NCI-H2029 (cell line): ENCODE results near the gene FBXW8.

Experiments used
- DNase-seq: peaks from one replicate; lab custom pipeline; 2025; lab: John Stamatoyannopoulos, UW

The FBXW8 gene

GRCh38 chr12:116887244-116887643 lies 23.5 kb upstream of the FBXW8 start:
- no peak for DNase-seq

DNA sequence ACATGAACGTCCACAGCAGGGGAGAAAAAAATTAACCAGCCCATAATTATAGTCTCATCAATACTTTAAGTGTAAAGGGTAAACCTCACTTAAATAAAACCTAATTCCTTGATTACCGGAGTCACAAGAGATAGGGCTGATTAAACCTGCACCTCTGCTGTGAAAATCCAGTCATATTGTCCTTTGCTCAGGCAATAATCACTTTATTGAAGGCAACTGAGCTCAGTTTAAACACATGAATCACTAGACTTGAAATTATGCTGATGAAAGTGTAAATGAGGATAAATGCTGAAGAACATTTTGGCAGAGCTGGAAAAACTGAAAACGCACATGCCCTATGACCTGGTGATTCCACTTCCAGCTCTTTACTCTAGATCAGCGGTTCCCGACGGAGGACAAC lies 22.9 kb upstream of the FBXW8 start:
- no peak for DNase-seq

DNA sequence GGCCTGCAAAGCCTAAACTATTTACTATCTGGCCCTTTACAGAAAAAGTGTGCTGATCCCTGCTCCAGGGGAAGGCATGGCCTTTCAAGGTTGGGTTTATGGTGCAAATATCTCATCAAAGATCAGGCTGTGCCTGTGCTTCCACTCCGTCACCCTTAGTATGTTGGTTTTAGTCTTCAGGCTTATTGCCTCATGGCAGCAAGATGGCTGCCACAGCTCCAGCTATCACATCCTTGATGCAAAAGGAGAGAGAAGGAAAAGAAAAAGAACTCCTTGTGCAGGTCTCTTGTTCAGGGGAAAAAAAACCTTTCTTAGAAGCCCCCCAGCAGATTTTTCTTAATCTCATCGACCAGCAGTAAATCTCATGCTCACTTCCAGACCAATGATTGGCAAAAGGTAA lies 20.4 kb upstream of the FBXW8 start:
- DNase-seq, result no peak

- DNase-seq, result no peak
Measured at GRCh38 chr12:116891019-116891418, 19.7 kb upstream of the FBXW8 start.

GRCh38 chr12:116892349-116893140 lies 18.2 kb upstream of the FBXW8 start:
- DNase-seq, result no peak

GRCh38 chr12:116894913-116895312 lies 15.8 kb upstream of the FBXW8 start:
- no peak for DNase-seq

DNA sequence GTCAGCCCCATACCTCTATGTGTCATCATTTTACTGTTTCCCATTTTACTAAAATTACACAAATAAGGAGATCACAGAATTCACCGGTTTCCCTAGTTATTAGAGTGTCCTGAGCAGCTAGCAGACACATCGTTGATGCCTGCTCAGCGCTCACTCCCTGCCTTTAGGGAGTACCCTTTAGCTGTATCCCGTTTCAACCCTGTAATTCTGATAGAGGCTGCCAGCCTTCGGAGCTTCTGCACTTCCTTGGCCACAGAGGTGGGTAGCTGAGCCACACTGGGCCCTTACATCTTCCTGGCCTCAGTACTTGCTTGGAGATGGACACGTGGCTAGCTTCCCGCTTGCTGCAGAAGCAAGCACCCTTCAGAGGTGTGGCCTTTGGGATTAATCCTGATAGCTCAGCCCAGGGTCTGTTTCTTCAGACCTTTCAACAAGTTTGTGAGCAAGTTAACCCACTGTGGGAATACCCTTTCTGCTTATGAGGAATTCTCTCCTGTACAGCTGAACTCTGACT lies 14.3 kb upstream of the FBXW8 start:
- DNase-seq, result no peak

GRCh38 chr12:116897476-116897875 lies 13.3 kb upstream of the FBXW8 start:
- no peak for DNase-seq

DNA sequence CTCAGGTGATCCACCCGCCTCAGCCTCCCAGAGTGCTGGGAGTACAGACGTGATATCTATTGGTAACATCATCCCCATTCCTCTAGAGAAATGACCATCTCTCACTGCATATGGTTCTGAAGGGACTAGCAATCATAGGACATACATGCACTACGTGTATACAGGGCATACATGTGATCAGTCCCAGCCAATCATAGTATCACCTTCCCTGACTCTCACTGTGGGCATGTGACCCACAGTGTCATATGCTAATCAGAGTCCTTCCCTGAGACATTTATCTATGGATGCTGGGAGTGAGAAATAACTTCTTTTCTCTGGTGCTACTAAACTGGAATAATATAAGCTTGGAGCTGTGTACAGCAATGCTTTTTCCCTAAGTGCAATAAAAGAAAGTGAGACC lies 12.1 kb upstream of the FBXW8 start:
- no peak for DNase-seq

GRCh38 chr12:116901612-116902011 lies 9.1 kb upstream of the FBXW8 start:
- no peak for DNase-seq

- DNase-seq, result no peak
Measured at GRCh38 chr12:116903818-116904217, 6.9 kb upstream of the FBXW8 start.

GRCh38 chr12:116906285-116906684 lies 4.5 kb upstream of the FBXW8 start:
- DNase-seq, result no peak

GRCh38 chr12:116910280-116910644 lies 488 bp upstream of the FBXW8 start:
- DNase-seq, result no peak

GRCh38 chr12:116915326-116915725 lies 4.6 kb downstream of the FBXW8 start:
- no peak for DNase-seq

DNA sequence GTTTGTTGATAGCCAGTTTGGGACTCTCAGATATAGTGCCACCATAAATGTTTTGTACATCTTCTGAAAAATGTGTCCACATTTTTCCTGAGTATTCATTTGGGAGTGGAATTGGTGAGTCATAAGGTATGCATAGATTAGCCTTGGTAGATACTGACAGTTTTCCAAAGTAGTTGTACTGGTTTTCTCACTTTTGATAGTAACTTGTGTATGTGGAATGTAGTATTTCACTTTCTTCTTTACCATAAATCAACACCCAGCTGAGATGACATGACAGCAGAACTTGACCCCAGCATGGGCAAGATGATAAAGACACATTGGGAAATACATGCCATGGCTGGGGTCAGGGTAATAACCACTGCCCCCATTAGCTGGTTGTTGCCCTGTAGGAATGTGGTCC lies 5.4 kb downstream of the FBXW8 start:
- no peak for DNase-seq

DNA sequence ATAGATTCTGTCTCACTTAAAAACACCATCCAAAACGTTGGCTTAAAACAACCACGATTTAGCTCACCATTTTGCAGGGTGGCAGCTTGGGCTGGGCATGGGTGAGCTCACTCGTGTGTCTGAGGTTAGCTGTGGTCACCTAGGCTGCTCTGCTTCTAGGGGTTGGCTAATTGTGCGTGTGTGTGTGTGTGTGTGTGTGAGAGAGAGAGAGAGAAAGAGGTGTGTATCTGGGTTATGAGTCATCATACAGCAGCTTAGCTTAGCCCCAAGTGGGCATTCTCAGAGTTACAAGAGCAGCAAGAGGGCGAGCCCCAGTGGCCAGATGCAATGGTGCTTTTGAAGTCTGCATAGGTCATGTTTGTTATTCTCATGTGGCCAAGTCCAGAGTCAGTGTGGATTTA lies 6.0 kb downstream of the FBXW8 start:
- DNase-seq, result peak; percentile 61

DNA sequence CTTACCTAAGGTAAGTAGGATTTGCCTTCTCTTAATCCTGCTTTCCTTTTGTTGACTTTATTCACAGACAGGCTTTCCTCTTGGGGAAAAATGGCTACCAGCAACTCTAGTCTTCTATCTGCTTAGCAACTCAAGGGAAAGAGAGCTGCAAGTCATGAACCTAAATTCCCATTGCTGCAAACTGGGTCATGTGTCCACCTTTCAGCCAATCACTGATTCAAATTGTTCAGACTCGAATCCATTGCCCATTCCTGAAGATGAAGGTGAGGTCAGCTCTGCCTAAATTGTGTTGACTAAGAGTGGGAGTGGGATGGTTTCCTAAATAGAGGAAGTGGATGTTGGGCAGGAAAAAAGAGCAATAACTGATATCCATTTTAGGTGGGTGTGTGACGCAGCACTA lies 7.7 kb downstream of the FBXW8 start:
- DNase-seq, result no peak

DNA sequence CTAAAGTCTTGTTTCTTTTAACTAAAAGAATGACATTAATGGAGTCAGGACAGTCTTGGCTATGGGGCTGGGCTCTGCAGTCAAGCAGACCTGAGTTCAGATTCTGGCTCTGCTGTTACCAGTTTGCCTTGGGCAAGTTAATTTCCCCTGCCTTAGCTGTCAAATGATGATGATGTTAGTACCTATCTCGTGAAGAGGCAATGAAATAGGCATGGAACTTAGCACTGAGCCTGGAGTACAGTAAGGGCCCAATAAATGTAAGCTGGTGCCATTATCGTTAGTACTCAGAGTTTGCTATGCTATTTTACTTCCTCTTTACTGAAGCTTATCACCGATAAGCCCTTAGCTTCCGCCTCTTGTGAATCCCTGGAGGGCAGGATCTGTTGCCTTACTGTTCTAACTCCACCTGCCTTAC lies 8.5 kb downstream of the FBXW8 start:
- DNase-seq, result peak; percentile 6

- no peak for DNase-seq
Measured at GRCh38 chr12:116919706-116920485, 9.1 kb downstream of the FBXW8 start.

DNA sequence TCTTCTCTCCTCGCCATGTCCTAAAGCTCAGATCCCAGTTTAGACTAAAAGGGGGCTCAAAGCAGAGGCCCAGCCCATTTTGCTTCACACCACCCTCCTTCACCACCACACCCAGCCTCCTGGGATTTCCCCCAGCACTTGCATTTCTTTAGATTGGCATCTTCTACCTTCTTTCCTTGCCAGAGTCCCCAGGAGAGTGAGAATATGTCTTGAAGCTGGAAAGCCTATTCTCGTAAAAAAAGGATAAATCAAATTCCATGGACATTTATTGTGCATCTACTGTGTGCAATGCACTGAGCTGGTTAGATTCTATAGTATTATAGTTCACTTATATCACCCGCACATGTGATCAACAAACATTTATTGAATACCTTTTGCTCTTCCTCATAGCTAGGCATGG lies 10.2 kb downstream of the FBXW8 start:
- DNase-seq, result no peak

- DNase-seq, result no peak
Measured at GRCh38 chr12:116922194-116922897, 11.6 kb downstream of the FBXW8 start.

DNA sequence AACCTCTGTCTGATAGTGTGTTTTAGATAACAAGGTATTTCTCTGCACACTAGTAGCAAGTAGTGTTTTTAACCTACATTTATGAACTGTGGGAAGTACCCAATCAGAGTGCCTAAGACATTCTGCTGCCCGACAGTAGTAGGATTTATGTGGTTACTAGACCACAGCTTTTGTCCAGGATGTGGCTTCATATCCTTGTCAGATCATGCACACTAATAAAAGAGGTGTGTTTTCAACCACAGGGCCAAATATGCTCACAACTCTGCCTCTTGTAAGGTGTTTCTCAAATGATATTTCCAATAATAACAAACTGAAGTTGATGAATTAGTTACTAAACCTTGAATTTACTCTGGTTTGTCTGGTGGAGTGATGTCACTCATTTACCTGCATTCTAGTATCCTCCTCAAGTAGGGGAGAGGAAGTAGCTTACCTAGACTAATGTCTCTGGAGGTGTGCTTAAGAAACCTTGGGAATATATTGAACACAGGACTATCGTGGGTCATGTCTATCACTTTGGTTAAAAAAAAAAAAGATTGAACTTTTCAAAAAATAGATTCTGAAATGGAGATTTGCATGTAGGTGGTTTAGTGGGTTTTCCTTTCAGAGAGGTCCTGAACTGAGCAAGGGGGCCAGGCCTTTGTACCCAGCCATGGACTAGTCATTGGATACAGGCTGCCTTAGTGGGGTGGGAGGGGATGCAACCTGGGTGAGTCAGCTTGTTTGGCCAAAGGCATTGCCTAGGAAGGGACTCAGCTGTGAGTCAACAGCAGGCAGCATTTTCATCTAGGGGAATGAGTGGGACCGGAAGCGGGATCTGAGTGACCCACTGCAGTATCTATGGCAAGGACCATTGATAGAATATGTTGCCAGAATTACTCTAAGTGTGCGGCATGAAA lies 14.1 kb downstream of the FBXW8 start:
- no peak for DNase-seq
